Testis (tissue), 3 donors: ENCODE data around the gene FAM227A. TPM values are rescaled to one million over a fixed set of nuclear protein-coding genes. Genes with fewer than 3 reads are reported as not detected.

Experiments
- DNase-seq: peaks from one replicate; pipeline ENCODE4 v3.0.0-alpha.2; 2019
- H3K27ac ChIP-seq, 2 donors: fragments of 200-600 bp; sonication (generic); one replicate each; pipeline ENCODE4 v1.5.1; 2019
- H3K27me3 ChIP-seq: fragments of 200-600 bp; sonication (generic); one replicate; pipeline ENCODE4 v1.5.1; 2019
- H3K36me3 ChIP-seq: fragments of 200-600 bp; sonication (generic); one replicate; pipeline ENCODE4 v1.5.1; 2017; ENCODE audit warnings: low read depth; ENCODE audit errors: missing control alignments
- H3K4me1 ChIP-seq: fragments of 200-600 bp; sonication (generic); one replicate; pipeline ENCODE4 v1.5.1; 2019
- H3K4me3 ChIP-seq, 2 donors: fragments of 200-600 bp; sonication (generic); one replicate each; pipeline ENCODE4 v1.5.1; 2017 to 2019
- H3K9me3 ChIP-seq: fragments of 200-600 bp; sonication (generic); one replicate; pipeline ENCODE4 v1.5.1; 2017
- POLR2A ChIP-seq: fragments of 450-650 bp; IDR thresholded peaks from one replicate; pipeline ENCODE4 v1.6.1; 2017; ENCODE audit warnings: antibody characterized with exemption, mild to moderate bottlenecking, moderate library complexity
- WGBS, 2 donors: methylation state at CpG; one replicate each; pipeline ENCODE4 v1.1.5; 2018; 5-methylcytosine and 5-hydroxymethylcytosine counted together
- intact Hi-C: fragments of 100-400 bp; cut with DNase I; formaldehyde crosslinking; loops from one replicate; pipeline ENCODE4 v1.15.1; 2023; ENCODE audit warnings: low total_unique reads
- polyA plus RNA-seq: library from polyadenylated mRNA; stranded (reverse); fragments of 350-450 nt; fragmentation: Illumina TruSeq; extraction: RNeasy Lipid Tissue Mini Kit (QIAGEN cat#74804); gene quantifications from one replicate; pipeline ENCODE4 v1.2.3, GENCODE V29; 2014; ENCODE audit warnings: low read depth, low replicate concordance; ENCODE audit not compliant: insufficient read depth
- total RNA-seq, 2 donors: library from RNA; depleted of rRNA; stranded (reverse); fragments of >200 nt; gene quantifications; one replicate each; pipeline ENCODE4 v1.2.3, GENCODE V29; 2016
- TF ChIP-seq, protein P1 (sequence below), 3 experiments: fragments of 450-650 bp in 2 of 3; fragments of 200-600 bp in 1 of 3; sonication (generic) in 1 of 3; IDR thresholded peaks; one replicate each; pipeline ENCODE4 v1.5.1; 2016 to 2019; ENCODE audit warnings: antibody characterized with exemption in 3 of 3, mild to moderate bottlenecking in 2 of 3, moderate library complexity in 1 of 3

FAM227A gene
- total and polyA plus RNA-seq, 3 donors from 2014 or later: 16.3 to 41.8 (median 18.0) TPM

DNA sequence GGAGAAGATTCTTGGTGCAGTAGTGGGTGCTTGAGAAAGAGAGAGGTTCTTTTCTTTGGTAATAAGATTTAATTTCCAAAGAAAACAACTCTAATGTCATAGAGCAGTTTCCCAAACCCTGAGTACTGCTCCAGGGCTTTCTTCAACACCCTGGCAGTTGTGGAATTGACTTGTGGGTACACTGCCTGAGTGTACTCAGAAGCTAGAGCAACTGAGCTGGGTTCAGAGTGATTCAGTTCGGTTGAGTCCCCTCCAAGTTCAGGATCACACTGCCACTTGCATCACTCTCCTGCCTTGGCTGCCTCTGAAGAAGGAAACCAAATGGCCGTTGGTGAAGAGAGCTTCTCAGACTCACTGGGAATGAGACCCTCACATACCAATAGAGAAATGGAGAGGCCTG is 91.5 kb downstream of the FAM227A start:
- intact Hi-C loops: no loop called here
- no peak for TF ChIP-seq POLR2A
- TF ChIP-seq, protein P1, sequence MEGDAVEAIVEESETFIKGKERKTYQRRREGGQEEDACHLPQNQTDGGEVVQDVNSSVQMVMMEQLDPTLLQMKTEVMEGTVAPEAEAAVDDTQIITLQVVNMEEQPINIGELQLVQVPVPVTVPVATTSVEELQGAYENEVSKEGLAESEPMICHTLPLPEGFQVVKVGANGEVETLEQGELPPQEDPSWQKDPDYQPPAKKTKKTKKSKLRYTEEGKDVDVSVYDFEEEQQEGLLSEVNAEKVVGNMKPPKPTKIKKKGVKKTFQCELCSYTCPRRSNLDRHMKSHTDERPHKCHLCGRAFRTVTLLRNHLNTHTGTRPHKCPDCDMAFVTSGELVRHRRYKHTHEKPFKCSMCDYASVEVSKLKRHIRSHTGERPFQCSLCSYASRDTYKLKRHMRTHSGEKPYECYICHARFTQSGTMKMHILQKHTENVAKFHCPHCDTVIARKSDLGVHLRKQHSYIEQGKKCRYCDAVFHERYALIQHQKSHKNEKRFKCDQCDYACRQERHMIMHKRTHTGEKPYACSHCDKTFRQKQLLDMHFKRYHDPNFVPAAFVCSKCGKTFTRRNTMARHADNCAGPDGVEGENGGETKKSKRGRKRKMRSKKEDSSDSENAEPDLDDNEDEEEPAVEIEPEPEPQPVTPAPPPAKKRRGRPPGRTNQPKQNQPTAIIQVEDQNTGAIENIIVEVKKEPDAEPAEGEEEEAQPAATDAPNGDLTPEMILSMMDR (IDR thresholded peaks at IDR 0.05): no peak

DNA sequence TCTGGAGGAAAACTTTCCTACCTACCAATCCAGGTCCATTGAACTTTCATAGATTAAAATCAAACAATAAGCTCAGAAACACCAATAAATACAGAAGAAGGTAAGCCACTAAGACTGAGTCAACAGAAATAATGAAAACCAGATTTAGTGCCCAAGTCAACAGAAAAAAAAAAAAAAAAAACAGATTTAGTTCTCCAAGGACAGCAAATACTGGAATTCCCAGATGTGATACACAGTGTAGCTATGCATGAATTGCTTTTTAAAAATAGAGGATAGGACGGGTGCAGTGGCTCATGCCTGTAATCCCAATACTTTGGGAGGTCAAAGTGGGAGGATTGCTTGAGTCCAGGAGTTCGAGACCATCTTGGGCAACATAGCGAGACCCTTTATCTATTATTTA is 101.9 kb downstream of the FAM227A start:
- no peak for DNase-seq
- Histone ChIP-seq H3K36me3 (no peaks in the 10 kb centered on the region), H3K4me3 (no peak overlapping the region), H3K27ac (no peak overlapping the region), H3K4me1 (no peaks in the 10 kb centered on the region), H3K27me3 (no peaks in the 10 kb centered on the region), H3K9me3 (no peaks in the 10 kb centered on the region)
- 77 to 79% methylated on average over 3 of the region's 3 CpGs for WGBS, 2 donors
- TF ChIP-seq, protein P1 (IDR thresholded peaks at IDR 0.05): no peak
- TF ChIP-seq POLR2A: no peak
- intact Hi-C loops: no loop called here

More for the DNA sequence above, 91.5 kb downstream of the FAM227A start:
- no peak for DNase-seq
- Histone ChIP-seq H3K27ac (no peak overlapping the region), H3K9me3 (no peaks in the 10 kb centered on the region), H3K4me1 (peaks cover 9% of the 10 kb centered on the region), H3K36me3 (no peaks in the 10 kb centered on the region), H3K4me3 (no peak overlapping the region), H3K27me3 (no peaks in the 10 kb centered on the region)
- WGBS, 2 donors: 87 to 100% methylated on average over 2 of the region's 2 CpGs

- Histone ChIP-seq H3K27ac (no peak overlapping the region), H3K36me3 (no peaks in the 10 kb centered on the region), H3K9me3 (no peaks in the 10 kb centered on the region), H3K4me1 (no peaks in the 10 kb centered on the region), H3K27me3 (no peaks in the 10 kb centered on the region), H3K4me3 (no peak overlapping the region)
- TF ChIP-seq POLR2A: no peak
- TF ChIP-seq, protein P1 (IDR thresholded peaks at IDR 0.05): no peak
- 88 to 90% methylated on average over 7 of the region's 7 CpGs for WGBS, 2 donors
- no peak for DNase-seq
- intact Hi-C loops: no loop called here
Observed at GRCh38 chr22:38549101-38549894, 106.9 kb downstream of the FAM227A start.

GRCh38 chr22:38540701-38541100 is 115.5 kb downstream of the FAM227A start:
- Histone ChIP-seq H3K36me3 (no peaks in the 10 kb centered on the region), H3K9me3 (no peaks in the 10 kb centered on the region), H3K27me3 (no peaks in the 10 kb centered on the region), H3K4me1 (no peaks in the 10 kb centered on the region), H3K4me3 (no peak overlapping the region), H3K27ac (no peak overlapping the region)
- 81 to 90% methylated on average over 2 of the region's 2 CpGs for WGBS, 2 donors
- no peak for DNase-seq
- no peak for TF ChIP-seq POLR2A
- TF ChIP-seq, protein P1 (IDR thresholded peaks at IDR 0.05): no peak
- intact Hi-C loops: no loop called here
